Choroid plexus epithelial cell (primary cell): ENCODE results near the gene SLC13A3.

Experiments
- DNase-seq: peaks from one replicate; pipeline ENCODE4 v3.0.0-alpha.2; 2010; ENCODE audit warnings: low read depth
- H3K4me3 ChIP-seq: 2 replicates; pipeline ENCODE4 v1.5.1; 2011; ENCODE audit warnings: low read depth, mild to moderate bottlenecking, control low read depth, low read length, moderate library complexity
- CTCF ChIP-seq: conservative IDR thresholded peaks from 2 replicates; pipeline ENCODE4 v1.5.1; 2011; ENCODE audit warnings: low read depth, mild to moderate bottlenecking, control low read depth, inconsistent platforms, low read length, moderate library complexity

SLC13A3 gene

GRCh38 chr20:46651091-46651962, at the start of gene SLC13A3:
Gene SLC13A3 (minus strand): TSS chr20:46651459. CDS start chr20:46651421, 38 bp downstream.
- peak within 1 kb of the TSS; percentile 33 for H3K4me3 ChIP-seq
- TF ChIP-seq CTCF, result no peak
- no peak for DNase-seq

- TF ChIP-seq CTCF, result no peak
- no peak overlapping the region for H3K4me3 ChIP-seq
- DNase-seq, result no peak
Observed at GRCh38 chr20:46701057-46701456, 49.8 kb upstream of the SLC13A3 start.

GRCh38 chr20:46700481-46700880, 49.2 kb upstream of the SLC13A3 start:
- TF ChIP-seq CTCF, result no peak
- H3K4me3 ChIP-seq, result no peak overlapping the region
- DNase-seq, result no peak

GRCh38 chr20:46699651-46700359, 48.5 kb upstream of the SLC13A3 start:
- TF ChIP-seq CTCF, result peak; percentile 91
- peak; percentile 71 for DNase-seq
- no peak overlapping the region for H3K4me3 ChIP-seq

- no peak for TF ChIP-seq CTCF
Observed at GRCh38 chr20:46698788-46699187, 47.5 kb upstream of the SLC13A3 start.

GRCh38 chr20:46696791-46697279, 45.6 kb upstream of the SLC13A3 start:
- no peak for DNase-seq
- no peak overlapping the region for H3K4me3 ChIP-seq
- no peak for TF ChIP-seq CTCF

More at GRCh38 chr20:46698788-46699187, 47.5 kb upstream of the SLC13A3 start:
- DNase-seq, result peak; percentile 18
- no peak overlapping the region for H3K4me3 ChIP-seq
